NCI-H748 treated with DMSO at 0.1 percent for 48 hours (cell line): Measurements from ENCODE around the gene RAB3GAP1.

Experiments
- DNase-seq: peaks from one replicate; lab custom pipeline; 2025; lab: John Stamatoyannopoulos, UW

The RAB3GAP1 gene

GRCh38 chr2:135163901-135164300 is 111.8 kb downstream of the RAB3GAP1 start:
- no peak for DNase-seq

- no peak for DNase-seq
Observed at GRCh38 chr2:135164431-135164830, 112.3 kb downstream of the RAB3GAP1 start.

- DNase-seq, result no peak
Observed at GRCh38 chr2:135167273-135167672, 115.2 kb downstream of the RAB3GAP1 start.

GRCh38 chr2:135168204-135168856 is 116.2 kb downstream of the RAB3GAP1 start:
- DNase-seq, result no peak

GRCh38 chr2:135169900-135170753 is 118.0 kb downstream of the RAB3GAP1 start:
- DNase-seq, result no peak

GRCh38 chr2:135174049-135174809 is 122.1 kb downstream of the RAB3GAP1 start:
- DNase-seq, result no peak

GRCh38 chr2:135174810-135175093 is 122.7 kb downstream of the RAB3GAP1 start:
- no peak for DNase-seq

- no peak for DNase-seq
Observed at GRCh38 chr2:135175177-135175576, 123.1 kb downstream of the RAB3GAP1 start.

GRCh38 chr2:135179689-135180088 is 127.6 kb downstream of the RAB3GAP1 start:
- no peak for DNase-seq

- no peak for DNase-seq
Observed at GRCh38 chr2:135182190-135182589, 130.1 kb downstream of the RAB3GAP1 start.

- no peak for DNase-seq
Observed at GRCh38 chr2:135182601-135183000, 130.5 kb downstream of the RAB3GAP1 start.

- no peak for DNase-seq
Observed at GRCh38 chr2:135183822-135184221, 131.7 kb downstream of the RAB3GAP1 start.

- no peak for DNase-seq
Observed at GRCh38 chr2:135186054-135186453, 134.0 kb downstream of the RAB3GAP1 start.

GRCh38 chr2:135187270-135187669 is 135.2 kb downstream of the RAB3GAP1 start:
- no peak for DNase-seq

GRCh38 chr2:135189148-135189547 is 137.1 kb downstream of the RAB3GAP1 start:
- no peak for DNase-seq

- DNase-seq, result no peak
Observed at GRCh38 chr2:135190799-135191198, 138.7 kb downstream of the RAB3GAP1 start.

- DNase-seq, result no peak
Observed at GRCh38 chr2:135198481-135198880, 146.4 kb downstream of the RAB3GAP1 start.

GRCh38 chr2:135202751-135203150 is 150.7 kb downstream of the RAB3GAP1 start:
- DNase-seq, result no peak

GRCh38 chr2:135203944-135204343 is 151.9 kb downstream of the RAB3GAP1 start:
- DNase-seq, result no peak

GRCh38 chr2:135208016-135208415 is 155.9 kb downstream of the RAB3GAP1 start:
- no peak for DNase-seq

GRCh38 chr2:135212757-135213156 is 160.7 kb downstream of the RAB3GAP1 start:
- no peak for DNase-seq

GRCh38 chr2:135218426-135218825 is 166.3 kb downstream of the RAB3GAP1 start:
- DNase-seq, result no peak

GRCh38 chr2:135219226-135219625 is 167.1 kb downstream of the RAB3GAP1 start:
- DNase-seq, result no peak
